Measurements from ENCODE around the gene KIF22.

DNA sequence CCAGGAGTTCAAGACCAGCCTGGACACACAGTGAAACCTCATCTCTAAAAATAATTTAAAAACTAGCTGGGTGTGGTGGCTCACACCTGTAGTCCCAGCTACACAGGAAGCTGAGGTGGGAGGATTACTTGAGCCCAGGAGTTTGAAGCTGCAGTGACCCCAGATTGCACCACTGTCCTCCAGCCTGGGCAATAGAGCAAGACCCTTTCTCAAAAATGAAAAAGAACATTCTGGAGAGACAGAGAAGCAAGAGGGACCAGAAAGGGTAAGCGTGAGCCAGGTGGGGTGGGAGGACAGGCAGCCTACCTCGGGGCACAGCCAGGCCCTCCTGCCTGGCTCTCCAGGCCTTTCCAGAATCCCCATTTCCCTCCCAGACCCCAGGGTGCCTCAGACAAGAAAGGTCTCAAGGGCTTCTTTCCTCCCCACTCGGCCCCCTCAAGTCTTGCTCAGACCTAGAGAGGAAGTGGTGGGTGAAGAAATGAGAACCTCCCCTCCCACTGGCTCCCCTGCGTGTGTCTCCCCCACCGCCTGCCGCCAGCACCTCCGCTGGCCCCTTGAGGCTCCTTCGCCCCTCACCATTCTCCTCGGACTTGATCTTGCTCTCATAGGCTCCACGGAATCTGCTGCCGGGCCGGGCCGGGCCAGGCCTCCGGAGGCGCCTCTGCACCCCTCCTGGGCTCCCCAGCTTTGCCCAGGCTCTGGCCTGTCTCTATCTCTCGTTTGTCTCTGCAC, 45.3 kb upstream of the KIF22 start:
- TF ChIP-seq POLR2A (IDR thresholded peaks at IDR 0.05) (no peak), CTCF (IDR thresholded peaks at IDR 0.05) (no peak)

Measured in heart left ventricle (tissue), 13 donors.